ENCODE data around the gene PNPLA2.

PNPLA2 gene

DNA sequence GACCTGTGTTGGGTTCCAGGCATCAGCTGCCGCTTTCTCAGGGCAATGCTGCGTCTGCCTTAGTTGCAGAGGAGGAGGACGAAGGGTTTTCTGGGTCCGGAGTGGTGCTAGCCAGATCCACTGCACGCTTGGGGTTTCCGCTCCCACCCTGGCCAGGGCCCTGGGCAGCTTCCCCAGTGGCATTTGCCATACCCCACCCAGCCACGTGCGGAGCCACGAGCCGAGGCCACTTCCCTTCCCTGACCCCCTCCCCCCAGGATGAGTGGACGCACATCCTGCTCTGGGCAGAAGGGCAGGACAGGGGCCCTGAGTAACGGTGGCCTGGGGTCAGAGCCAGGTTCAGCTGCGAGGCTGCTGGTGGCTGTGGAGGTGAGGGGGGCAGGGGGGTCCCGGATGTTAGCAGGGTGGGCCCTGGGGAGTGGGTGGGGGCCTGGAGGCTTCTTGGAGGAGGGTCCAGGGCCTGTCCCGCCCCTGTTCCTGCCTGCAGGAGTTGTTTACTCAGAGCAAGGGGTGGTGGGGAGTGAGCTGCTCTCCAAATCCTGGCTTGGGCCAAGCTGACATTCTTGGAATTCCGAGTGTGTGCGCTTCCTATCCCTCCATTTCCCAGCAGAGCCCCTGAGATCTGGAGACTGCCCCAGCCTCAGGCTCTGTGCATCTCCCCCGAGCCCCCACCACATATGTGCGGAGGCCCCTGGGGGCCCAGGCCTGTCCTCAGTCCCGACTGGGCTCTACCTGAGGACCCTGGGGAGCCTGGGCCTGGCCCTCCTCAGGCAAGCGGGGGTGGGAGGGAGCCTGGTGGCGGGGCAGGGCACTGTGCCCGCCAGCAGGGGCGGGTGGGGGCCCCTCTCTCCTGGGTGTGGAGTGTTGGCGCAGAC, 25.3 kb downstream of the PNPLA2 start:
- H3K27ac ChIP-seq: no peak overlapping the region
- TF ChIP-seq, protein P1, sequence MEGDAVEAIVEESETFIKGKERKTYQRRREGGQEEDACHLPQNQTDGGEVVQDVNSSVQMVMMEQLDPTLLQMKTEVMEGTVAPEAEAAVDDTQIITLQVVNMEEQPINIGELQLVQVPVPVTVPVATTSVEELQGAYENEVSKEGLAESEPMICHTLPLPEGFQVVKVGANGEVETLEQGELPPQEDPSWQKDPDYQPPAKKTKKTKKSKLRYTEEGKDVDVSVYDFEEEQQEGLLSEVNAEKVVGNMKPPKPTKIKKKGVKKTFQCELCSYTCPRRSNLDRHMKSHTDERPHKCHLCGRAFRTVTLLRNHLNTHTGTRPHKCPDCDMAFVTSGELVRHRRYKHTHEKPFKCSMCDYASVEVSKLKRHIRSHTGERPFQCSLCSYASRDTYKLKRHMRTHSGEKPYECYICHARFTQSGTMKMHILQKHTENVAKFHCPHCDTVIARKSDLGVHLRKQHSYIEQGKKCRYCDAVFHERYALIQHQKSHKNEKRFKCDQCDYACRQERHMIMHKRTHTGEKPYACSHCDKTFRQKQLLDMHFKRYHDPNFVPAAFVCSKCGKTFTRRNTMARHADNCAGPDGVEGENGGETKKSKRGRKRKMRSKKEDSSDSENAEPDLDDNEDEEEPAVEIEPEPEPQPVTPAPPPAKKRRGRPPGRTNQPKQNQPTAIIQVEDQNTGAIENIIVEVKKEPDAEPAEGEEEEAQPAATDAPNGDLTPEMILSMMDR (IDR thresholded peaks at IDR 0.05): no peak
- H3K9me3 ChIP-seq: no peaks in the 10 kb centered on the region
- H3K27me3 ChIP-seq: peaks cover 64% of the 10 kb centered on the region
- peaks cover 16% of the 10 kb centered on the region for H3K36me3 ChIP-seq
- no peak overlapping the region for H3K4me3 ChIP-seq (ENCODE audit: low read depth in 1 of 2, low read length in 1 of 2)
- H3K4me1 ChIP-seq (ENCODE audit: control insufficient read depth in 1 of 2, insufficient read depth in 1 of 2, low read depth in 1 of 2, low read length in 1 of 2): peaks cover 38 to 53% of the 10 kb centered on the region in 2 experiments

DNA sequence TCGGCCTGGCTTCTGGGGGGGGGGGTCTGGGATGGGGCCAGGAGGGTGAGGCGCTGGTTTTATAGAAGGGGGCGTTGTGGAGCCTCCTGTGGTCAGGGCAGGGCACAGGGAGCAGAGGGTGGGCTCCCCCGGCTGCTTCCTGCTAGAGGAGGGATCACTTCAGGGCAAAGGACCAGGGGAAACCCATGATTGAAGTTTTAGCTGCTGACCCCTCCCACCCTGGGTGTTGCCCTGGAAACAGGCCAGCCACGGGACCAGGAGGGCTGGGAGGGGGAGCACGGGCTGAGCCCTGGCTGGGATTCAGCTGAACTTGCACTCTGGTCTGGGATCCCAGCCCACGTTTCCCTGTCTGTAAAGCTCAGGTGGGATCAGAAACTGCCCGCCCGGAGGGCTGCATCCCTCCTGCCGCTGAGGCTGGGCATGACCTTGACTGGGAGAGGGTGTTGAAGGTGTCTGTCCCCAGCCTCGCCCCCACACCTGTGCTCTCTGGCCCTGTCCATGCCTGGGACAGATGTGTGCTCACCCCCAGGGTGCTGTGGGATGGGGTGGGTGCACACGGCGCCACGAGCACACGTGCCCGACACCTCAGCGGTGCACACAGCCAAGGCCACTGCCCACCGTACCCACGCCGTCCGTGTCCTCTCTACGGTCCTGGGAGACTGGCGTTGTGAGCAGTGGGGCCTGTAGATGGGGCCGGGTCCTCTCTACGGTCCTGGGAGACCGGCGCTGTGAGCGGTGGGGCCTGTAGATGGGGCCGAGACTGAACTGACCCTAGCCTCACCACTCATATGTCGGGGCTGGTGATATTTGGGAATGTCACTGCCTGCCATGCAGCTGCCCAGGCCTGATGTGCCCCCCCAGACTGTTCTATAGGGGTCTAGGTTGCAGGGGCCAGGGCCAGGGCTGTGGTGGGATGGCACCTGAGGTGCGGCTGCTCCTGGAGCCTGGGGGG, 26.3 kb downstream of the PNPLA2 start:
- no peak overlapping the region for H3K27ac ChIP-seq
- peaks cover 7% of the 10 kb centered on the region for H3K36me3 ChIP-seq
- no peaks in the 10 kb centered on the region for H3K9me3 ChIP-seq
- H3K4me3 ChIP-seq (ENCODE audit: low read depth in 1 of 2, low read length in 1 of 2): no peak overlapping the region
- peaks cover 73% of the 10 kb centered on the region for H3K27me3 ChIP-seq
- TF ChIP-seq, protein P1 (IDR thresholded peaks at IDR 0.05): no peak
- H3K4me1 ChIP-seq (ENCODE audit: control insufficient read depth in 1 of 2, insufficient read depth in 1 of 2, low read depth in 1 of 2, low read length in 1 of 2): peaks cover 42 to 57% of the 10 kb centered on the region in 2 experiments

DNA sequence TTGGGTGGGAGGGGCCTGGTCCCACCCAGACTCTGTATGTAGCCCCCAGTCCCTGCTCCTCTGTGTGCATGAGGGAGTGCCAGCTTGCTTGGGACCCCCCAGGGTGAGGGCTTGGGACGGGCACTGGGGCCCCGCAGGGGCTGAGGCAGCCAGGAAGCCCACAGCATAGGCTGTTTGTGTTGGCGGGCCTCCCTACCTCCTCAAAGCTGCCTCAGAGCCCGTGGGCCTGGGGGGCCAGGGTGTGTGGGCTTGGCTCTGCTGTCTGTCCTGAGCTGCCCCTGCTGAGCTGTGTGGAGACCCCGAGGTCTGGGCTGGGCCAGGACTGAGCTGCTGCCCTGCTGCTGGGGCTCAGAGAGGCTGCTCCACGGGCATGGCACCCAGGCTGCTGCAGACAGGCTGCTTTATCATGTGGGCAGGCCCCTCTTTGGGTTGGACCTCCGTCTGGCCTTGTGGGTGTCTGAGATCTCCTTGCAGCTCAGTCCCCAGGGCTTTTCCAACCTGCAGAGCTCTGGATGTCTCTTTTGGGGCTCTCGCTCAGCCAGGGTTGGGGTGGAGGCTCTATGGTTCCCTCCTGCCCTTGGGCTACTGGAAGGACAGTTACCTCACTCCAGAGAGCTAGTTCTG, 27.3 kb downstream of the PNPLA2 start:
- no peak overlapping the region for H3K27ac ChIP-seq
- H3K27me3 ChIP-seq: peaks cover 83% of the 10 kb centered on the region
- TF ChIP-seq, protein P1 (IDR thresholded peaks at IDR 0.05): no peak
- no peaks in the 10 kb centered on the region for H3K9me3 ChIP-seq
- H3K4me3 ChIP-seq (ENCODE audit: low read depth in 1 of 2, low read length in 1 of 2): no peak overlapping the region
- H3K36me3 ChIP-seq: no peaks in the 10 kb centered on the region
- peaks cover 35 to 51% of the 10 kb centered on the region in 2 experiments for H3K4me1 ChIP-seq (ENCODE audit: control insufficient read depth in 1 of 2, insufficient read depth in 1 of 2, low read depth in 1 of 2, low read length in 1 of 2)

DNA sequence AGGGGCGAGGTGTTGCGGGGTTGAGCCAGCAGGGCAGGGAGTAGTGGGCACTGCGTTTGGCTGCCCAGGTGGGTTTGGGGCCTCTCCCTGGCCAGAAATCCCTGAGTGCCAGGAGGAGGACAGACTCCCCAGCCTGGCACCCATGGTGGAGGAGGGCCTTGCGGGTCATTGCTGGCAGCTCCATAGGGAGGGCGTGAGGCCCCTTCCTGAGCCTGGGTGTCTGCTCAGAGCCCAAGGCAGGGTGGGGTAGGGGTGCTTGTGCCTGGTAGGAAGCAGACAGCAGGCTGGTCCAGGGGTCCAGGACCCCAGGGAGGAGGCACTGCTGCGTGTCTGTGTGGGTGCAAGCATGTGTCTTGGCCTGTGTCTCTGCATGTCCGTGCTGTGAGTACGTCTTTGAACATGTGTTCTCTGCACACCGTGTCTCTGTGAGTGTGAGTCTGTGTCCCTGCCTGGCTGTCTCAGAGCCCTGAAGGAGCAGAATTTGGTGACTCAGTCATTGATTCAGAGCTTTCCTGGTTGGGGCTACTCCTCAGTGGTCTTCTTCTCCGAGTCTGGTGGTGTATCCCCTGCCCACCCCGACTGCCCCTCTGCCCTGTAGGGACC, 27.9 kb downstream of the PNPLA2 start:
- TF ChIP-seq, protein P1 (IDR thresholded peaks at IDR 0.05): no peak
- Histone ChIP-seq H3K4me1 (ENCODE audit: control insufficient read depth in 1 of 2, insufficient read depth in 1 of 2, low read depth in 1 of 2, low read length in 1 of 2) (peaks cover 29 to 44% of the 10 kb centered on the region in 2 experiments), H3K27ac (no peak overlapping the region)

DNA sequence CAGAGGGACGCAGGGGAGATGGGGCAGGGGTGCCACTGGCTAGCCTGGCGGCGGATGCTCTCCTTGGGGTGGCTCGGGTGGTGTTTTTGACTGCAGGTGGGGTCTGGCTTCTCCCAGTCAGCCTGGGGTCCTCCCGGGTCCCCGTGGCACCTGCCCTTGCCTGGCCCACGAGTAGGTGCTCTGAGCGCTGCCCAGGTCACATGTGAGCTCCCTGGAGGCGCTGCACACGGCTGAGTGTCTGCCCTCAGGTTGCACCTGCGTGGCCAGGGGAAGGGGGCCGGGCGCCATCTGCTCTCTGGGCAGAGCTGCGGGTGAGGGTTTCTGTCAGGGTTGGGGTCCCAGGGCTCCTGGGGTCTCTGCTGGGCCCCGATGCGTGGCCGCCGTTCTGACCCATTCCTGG, 29.2 kb downstream of the PNPLA2 start:
- H3K9me3 ChIP-seq: no peaks in the 10 kb centered on the region
- peaks cover 91% of the 10 kb centered on the region for H3K27me3 ChIP-seq
- TF ChIP-seq, protein P1 (IDR thresholded peaks at IDR 0.05): no peak
- no peak overlapping the region for H3K27ac ChIP-seq
- peaks cover 24 to 34% of the 10 kb centered on the region in 2 experiments for H3K4me1 ChIP-seq (ENCODE audit: control insufficient read depth in 1 of 2, insufficient read depth in 1 of 2, low read depth in 1 of 2, low read length in 1 of 2)
- peak overlapping the region in 1 of 2 experiments; percentile 66 for H3K4me3 ChIP-seq (ENCODE audit: low read depth in 1 of 2, low read length in 1 of 2)
- H3K36me3 ChIP-seq: no peaks in the 10 kb centered on the region

More for the DNA sequence above, 27.9 kb downstream of the PNPLA2 start:
- no peak overlapping the region for H3K4me3 ChIP-seq (ENCODE audit: low read depth in 1 of 2, low read length in 1 of 2)
- peaks cover 89% of the 10 kb centered on the region for H3K27me3 ChIP-seq
- H3K9me3 ChIP-seq: no peaks in the 10 kb centered on the region
- H3K36me3 ChIP-seq: no peaks in the 10 kb centered on the region

All from neutrophil (primary cell).